Left ventricle myocardium inferior (tissue), 1 donor: ENCODE measurements around the gene NSF. TPM values are rescaled to one million over a fixed set of nuclear protein-coding genes. Genes with fewer than 3 reads are reported as not detected.

Experiments used
- DNase-seq: peaks from one replicate; pipeline ENCODE4 v3.0.0-alpha.2; 2020
- H3K27ac ChIP-seq: fragments of 200-600 bp; replicated peaks from 2 replicates; pipeline ENCODE4 v1.8.0; 2021
- H3K27me3 ChIP-seq: fragments of 200-600 bp; 2 replicates; pipeline ENCODE4 v1.8.0; 2021; ENCODE audit warnings: low read depth
- H3K36me3 ChIP-seq: fragments of 200-600 bp; 2 replicates; pipeline ENCODE4 v1.8.0; 2021
- H3K4me1 ChIP-seq: fragments of 200-600 bp; 2 replicates; pipeline ENCODE4 v1.8.0; 2021
- H3K4me3 ChIP-seq: fragments of 200-600 bp; 2 replicates; pipeline ENCODE4 v1.8.0; 2021; ENCODE audit warnings: mild to moderate bottlenecking, moderate library complexity
- H3K9me3 ChIP-seq: fragments of 200-600 bp; replicated peaks from 2 replicates; pipeline ENCODE4 v1.8.0; 2021
- CTCF ChIP-seq: fragments of 200-600 bp; IDR thresholded peaks from 2 replicates; pipeline ENCODE4 v1.8.0; 2021; ENCODE audit warnings: antibody characterized with exemption, mild to moderate bottlenecking, borderline replicate concordance
- intact Hi-C: fragments of 100-400 bp; cut with micrococcal nuclease; formaldehyde crosslinking; loops from one replicate; pipeline ENCODE4 v1.11.0; 2022
- total RNA-seq: library from RNA; stranded (reverse); fragmentation: NEBNext Ultra II Directional; extraction: Animal tissue kit (Norgen Biotek cat#: 25700); gene quantifications from one replicate; pipeline ENCODE4 v1.2.1, GENCODE V29; 2021
- donor health status: DM: no; HTN: yes; CAD: no; lungs with severe emphysema.

The NSF gene
- total RNA-seq, 1 donor from 2014 or later, result 29.0 TPM

DNA sequence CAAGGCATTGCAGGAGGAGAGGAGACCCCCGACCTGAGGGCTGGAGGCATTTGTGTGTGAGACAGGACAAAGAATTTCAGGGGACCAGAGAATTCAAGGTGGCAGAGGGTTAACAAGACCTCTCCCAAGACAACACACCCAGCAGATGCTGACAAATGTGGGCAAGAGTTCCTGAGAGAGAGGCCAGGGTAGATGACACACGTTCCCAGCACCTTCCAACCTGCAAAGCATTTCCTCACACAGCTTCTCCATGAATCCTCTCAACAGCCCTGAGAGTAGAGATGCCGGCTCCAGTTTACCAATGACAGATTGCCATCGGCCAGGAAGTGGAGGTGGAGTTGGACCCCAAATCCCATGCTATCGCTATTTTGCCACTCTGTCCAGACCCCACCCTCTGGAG lies 203.1 kb downstream of the NSF start:
- intact Hi-C loops, result no loop called here
- Histone ChIP-seq H3K4me1 (no peaks in the 10 kb centered on the region), H3K9me3 (peaks cover 9% of the 10 kb centered on the region), H3K27me3 (peaks cover 86% of the 10 kb centered on the region), H3K27ac (no peak overlapping the region), H3K4me3 (no peak overlapping the region), H3K36me3 (no peaks in the 10 kb centered on the region)
- no peak for DNase-seq
- TF ChIP-seq CTCF, result no peak

DNA sequence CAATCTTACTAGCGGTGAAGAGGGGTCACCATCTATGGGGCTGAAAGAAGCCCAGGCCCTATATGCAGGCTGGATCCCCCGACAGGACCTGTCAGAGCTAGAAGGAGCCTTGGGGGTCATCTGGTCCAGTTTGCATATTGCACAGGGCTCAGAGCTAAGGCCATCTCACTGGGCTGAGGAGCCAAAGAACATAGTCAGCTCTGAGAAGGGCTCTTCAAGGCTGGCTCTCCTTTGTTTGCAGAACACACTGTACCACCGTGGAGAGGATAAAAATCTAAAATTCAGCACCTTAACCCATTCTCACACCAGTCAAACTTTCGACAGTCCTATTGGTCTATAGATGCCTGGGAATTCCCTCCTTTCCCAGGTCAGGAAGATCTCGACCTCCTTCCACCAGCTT lies 203.8 kb downstream of the NSF start:
- peaks cover 79% of the 10 kb centered on the region for H3K27me3 ChIP-seq
- H3K4me1 ChIP-seq, result no peaks in the 10 kb centered on the region
- H3K36me3 ChIP-seq, result no peaks in the 10 kb centered on the region
- intact Hi-C loops, result no loop called here
- H3K4me3 ChIP-seq, result no peak overlapping the region
- DNase-seq, result no peak
- H3K9me3 ChIP-seq, result peaks cover 4% of the 10 kb centered on the region
- no peak for TF ChIP-seq CTCF
- no peak overlapping the region for H3K27ac ChIP-seq

DNA sequence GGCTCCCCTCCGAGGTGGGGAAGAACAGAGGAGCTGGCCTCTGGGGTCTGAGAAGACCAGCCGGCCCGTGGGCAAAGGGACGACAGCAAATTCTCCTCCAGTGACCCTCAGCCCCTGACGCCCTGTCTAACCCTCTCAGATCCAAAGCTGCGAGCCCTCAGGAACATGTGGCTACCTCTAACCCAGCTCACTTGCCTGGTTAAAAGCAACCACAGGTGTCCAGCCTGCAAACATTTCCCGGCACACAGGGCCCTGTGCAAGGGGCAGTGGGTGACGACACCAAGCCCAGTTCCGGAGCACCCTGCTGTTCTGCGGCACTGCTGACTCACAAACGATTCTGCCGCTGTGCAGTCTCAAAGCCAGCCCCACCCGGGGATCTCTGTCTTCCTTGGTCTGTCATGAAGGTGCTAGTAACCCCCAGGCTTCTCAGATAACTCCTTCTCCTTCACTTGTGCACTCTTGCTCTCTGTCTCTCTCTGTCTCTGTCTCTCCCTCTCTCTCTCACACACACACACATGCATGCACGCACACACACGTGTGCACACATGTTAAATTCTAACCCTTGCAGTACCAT lies 205.0 kb downstream of the NSF start:
- no peak for DNase-seq
- Histone ChIP-seq H3K27ac (no peak overlapping the region), H3K4me1 (no peaks in the 10 kb centered on the region), H3K36me3 (no peaks in the 10 kb centered on the region), H3K4me3 (no peak overlapping the region), H3K9me3 (no peaks in the 10 kb centered on the region), H3K27me3 (peaks cover 68% of the 10 kb centered on the region)
- no peak for TF ChIP-seq CTCF
- intact Hi-C loops, result no loop called here

GRCh38 chr17:46796084-46796483 lies 205.6 kb downstream of the NSF start:
- no peaks in the 10 kb centered on the region for H3K4me1 ChIP-seq
- intact Hi-C loops, result no loop called here
- H3K9me3 ChIP-seq, result no peaks in the 10 kb centered on the region
- peaks cover 67% of the 10 kb centered on the region for H3K27me3 ChIP-seq
- H3K27ac ChIP-seq, result no peak overlapping the region
- no peak for DNase-seq
- TF ChIP-seq CTCF, result no peak
- H3K36me3 ChIP-seq, result no peaks in the 10 kb centered on the region
- no peak overlapping the region for H3K4me3 ChIP-seq

DNA sequence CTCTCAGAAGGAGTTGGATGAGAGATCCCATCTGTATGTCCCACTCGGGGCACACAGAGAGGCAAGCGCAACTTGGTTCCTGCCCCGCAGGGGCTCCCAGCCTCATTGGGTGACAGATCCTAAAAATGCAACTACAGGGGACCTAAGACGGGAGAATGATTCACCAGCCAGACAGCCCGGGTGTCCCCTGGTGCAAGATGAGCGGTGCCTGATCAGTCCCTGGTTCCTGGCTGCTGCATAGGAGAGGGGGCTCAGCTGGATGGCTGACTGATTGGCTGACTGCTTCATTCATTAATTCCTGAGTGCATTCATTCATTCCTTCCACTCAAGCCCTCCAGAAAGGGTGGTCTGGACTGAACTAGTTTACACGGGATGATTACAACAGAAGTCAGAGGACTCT lies 206.1 kb downstream of the NSF start:
- intact Hi-C loops, result no loop called here
- no peaks in the 10 kb centered on the region for H3K36me3 ChIP-seq
- H3K4me3 ChIP-seq, result no peak overlapping the region
- H3K27me3 ChIP-seq, result peaks cover 66% of the 10 kb centered on the region
- H3K4me1 ChIP-seq, result no peaks in the 10 kb centered on the region
- no peaks in the 10 kb centered on the region for H3K9me3 ChIP-seq
- DNase-seq, result no peak
- H3K27ac ChIP-seq, result no peak overlapping the region
- TF ChIP-seq CTCF, result no peak
